Prostate gland (tissue), 2 donors: ENCODE data around the gene TRIM37.
"Not testable (repeated sequence)": the region's sequence is repeated elsewhere in the genome, so short reads cannot be mapped to it uniquely, and the experiment has no call there.

Experiments
- POLR2AphosphoS5 ChIP-seq: sonication (generic); formaldehyde crosslinking; IDR thresholded peaks from one replicate; pipeline ENCODE4 v1.6.1; 2017; ENCODE audit warnings: antibody characterized with exemption
- TF ChIP-seq, protein P1 (sequence below), 4 experiments: fragments of 200-600 bp in 2 of 4; fragments of 450-650 bp in 2 of 4; sonication (generic) in 2 of 4; IDR thresholded peaks; 1 replicate in 3 of 4; 2 replicates in 1 of 4; pipeline ENCODE4 v1.5.1; 2016 to 2019; ENCODE audit warnings: antibody characterized with exemption in 4 of 4, mild to moderate bottlenecking in 2 of 4, moderate library complexity in 2 of 4

DNA sequence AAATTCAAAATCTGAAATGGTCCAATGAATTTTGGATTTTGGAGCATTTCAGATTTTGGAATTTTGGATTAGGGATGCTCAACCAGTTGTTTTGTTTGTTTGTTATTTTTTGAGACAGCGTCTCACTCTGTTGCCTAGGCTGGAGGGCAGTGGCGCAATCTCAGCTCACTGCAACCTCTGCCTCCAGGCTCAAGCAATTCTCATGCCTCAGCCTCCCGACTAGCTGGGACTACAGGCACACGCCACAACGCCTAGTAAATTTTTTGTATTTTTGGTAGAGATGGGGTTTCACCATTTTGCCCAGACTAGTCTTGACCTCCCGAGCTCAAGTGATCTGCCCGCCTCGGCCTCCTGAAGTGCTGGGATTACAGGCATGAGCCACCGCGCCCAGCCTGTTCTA is 31.7 kb upstream of the TRIM37 start:
- TF ChIP-seq, protein P1, sequence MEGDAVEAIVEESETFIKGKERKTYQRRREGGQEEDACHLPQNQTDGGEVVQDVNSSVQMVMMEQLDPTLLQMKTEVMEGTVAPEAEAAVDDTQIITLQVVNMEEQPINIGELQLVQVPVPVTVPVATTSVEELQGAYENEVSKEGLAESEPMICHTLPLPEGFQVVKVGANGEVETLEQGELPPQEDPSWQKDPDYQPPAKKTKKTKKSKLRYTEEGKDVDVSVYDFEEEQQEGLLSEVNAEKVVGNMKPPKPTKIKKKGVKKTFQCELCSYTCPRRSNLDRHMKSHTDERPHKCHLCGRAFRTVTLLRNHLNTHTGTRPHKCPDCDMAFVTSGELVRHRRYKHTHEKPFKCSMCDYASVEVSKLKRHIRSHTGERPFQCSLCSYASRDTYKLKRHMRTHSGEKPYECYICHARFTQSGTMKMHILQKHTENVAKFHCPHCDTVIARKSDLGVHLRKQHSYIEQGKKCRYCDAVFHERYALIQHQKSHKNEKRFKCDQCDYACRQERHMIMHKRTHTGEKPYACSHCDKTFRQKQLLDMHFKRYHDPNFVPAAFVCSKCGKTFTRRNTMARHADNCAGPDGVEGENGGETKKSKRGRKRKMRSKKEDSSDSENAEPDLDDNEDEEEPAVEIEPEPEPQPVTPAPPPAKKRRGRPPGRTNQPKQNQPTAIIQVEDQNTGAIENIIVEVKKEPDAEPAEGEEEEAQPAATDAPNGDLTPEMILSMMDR (IDR thresholded peaks at IDR 0.05) = not testable (repeated sequence)
- not testable (repeated sequence) for TF ChIP-seq POLR2AphosphoS5
